ENCODE results near the gene MOV10. TPM values are rescaled to one million over a fixed set of nuclear protein-coding genes. Genes with fewer than 3 reads are reported as not detected.

Gene MOV10
- total RNA-seq, 1 donor from 2014 or later, result 53.0 TPM

DNA sequence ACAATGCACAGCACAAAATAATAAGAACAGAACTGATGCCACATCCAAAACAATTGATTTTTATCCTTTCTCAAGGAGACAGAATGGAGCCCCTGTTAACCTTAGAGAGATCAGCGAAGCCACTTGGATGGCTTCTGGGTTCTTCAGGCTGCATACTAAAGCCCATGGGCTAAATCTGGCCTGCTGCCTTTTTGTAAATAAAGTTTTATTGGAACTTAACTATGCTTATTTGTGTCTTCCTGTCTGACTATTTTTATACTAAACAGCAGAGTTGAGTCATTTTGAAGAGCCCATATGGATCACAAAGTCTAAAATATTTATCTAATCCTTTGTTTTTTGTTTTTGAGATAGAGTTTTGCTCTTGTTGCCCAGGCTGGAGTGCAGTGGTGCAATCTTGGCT is 57.0 kb downstream of the MOV10 start:
- H3K27me3 ChIP-seq, result no peaks in the 10 kb centered on the region
- H3K9me3 ChIP-seq, result no peaks in the 10 kb centered on the region
- intact Hi-C loops (cut with DNase I), result no loop called here
- no peaks in the 10 kb centered on the region for H3K36me3 ChIP-seq
- DNase-seq (ENCODE audit: extremely low spot score in 2 of 2), result no peak
- no peak overlapping the region for H3K27ac ChIP-seq
- TF ChIP-seq POLR2A (IDR thresholded peaks at IDR 0.05) (no peak), POLR2AphosphoS5 (IDR thresholded peaks at IDR 0.05; ENCODE audit: insufficient read depth in 1 of 2, low read depth in 1 of 2) (no peak)
- TF ChIP-seq, protein P1, sequence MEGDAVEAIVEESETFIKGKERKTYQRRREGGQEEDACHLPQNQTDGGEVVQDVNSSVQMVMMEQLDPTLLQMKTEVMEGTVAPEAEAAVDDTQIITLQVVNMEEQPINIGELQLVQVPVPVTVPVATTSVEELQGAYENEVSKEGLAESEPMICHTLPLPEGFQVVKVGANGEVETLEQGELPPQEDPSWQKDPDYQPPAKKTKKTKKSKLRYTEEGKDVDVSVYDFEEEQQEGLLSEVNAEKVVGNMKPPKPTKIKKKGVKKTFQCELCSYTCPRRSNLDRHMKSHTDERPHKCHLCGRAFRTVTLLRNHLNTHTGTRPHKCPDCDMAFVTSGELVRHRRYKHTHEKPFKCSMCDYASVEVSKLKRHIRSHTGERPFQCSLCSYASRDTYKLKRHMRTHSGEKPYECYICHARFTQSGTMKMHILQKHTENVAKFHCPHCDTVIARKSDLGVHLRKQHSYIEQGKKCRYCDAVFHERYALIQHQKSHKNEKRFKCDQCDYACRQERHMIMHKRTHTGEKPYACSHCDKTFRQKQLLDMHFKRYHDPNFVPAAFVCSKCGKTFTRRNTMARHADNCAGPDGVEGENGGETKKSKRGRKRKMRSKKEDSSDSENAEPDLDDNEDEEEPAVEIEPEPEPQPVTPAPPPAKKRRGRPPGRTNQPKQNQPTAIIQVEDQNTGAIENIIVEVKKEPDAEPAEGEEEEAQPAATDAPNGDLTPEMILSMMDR (IDR thresholded peaks at IDR 0.05), result no peak
- H3K4me3 ChIP-seq, result no peak overlapping the region
- no peaks in the 10 kb centered on the region for H3K4me1 ChIP-seq

DNA sequence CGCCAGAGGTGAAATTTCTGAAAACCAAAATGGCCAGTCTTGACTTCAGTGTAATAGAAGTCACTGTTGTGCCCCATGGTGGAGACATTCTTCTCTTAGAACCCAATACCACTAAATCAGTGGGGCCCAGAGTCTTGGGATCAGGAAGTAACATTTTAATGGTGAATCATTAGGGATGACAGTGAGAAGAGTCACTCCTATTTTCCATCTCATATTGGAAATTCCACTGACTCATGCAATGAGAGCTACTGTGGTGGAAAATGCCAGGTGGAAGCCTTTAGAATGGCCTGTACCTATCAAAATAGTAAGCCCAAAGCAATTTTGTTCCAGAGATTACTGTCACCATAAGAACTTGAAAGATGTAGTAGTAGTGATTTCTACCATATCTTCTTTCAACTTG is 61.3 kb downstream of the MOV10 start:
- no peak for DNase-seq (ENCODE audit: extremely low spot score in 2 of 2)
- intact Hi-C loops (cut with DNase I), result no loop called here
- no peaks in the 10 kb centered on the region for H3K36me3 ChIP-seq
- no peaks in the 10 kb centered on the region for H3K27me3 ChIP-seq
- H3K4me1 ChIP-seq, result no peaks in the 10 kb centered on the region
- H3K27ac ChIP-seq, result no peak overlapping the region
- H3K4me3 ChIP-seq, result no peak overlapping the region
- H3K9me3 ChIP-seq, result no peaks in the 10 kb centered on the region
- no peak for TF ChIP-seq POLR2AphosphoS5 (IDR thresholded peaks at IDR 0.05; ENCODE audit: insufficient read depth in 1 of 2, low read depth in 1 of 2)
- TF ChIP-seq, protein P1 (IDR thresholded peaks at IDR 0.05), result no peak
- no peak for TF ChIP-seq POLR2A (IDR thresholded peaks at IDR 0.05)

DNA sequence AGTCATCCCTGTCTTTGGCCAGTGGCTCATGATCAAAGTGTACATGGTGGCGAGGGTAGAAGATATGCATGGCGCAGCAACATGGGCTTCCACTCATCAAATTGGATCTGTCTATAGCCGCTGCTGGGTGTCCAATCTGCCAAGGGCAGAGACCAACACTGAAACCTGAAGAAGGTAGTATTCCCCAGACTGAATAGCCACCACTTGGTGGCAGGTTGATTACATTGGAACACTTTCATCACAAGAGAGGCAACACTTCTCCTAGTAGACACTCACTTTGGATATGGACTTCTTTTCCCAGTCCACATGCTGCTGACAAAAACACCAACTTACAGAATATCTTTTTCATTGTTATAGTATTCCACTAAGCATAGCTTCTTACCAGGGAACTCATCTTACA is 63.1 kb downstream of the MOV10 start:
- DNase-seq (ENCODE audit: extremely low spot score in 2 of 2), result no peak
- TF ChIP-seq POLR2A (IDR thresholded peaks at IDR 0.05) (no peak), POLR2AphosphoS5 (IDR thresholded peaks at IDR 0.05; ENCODE audit: insufficient read depth in 1 of 2, low read depth in 1 of 2) (no peak)
- TF ChIP-seq, protein P1 (IDR thresholded peaks at IDR 0.05), result no peak
- Histone ChIP-seq H3K4me3 (no peak overlapping the region), H3K9me3 (no peaks in the 10 kb centered on the region), H3K27ac (no peak overlapping the region), H3K36me3 (no peaks in the 10 kb centered on the region), H3K4me1 (no peaks in the 10 kb centered on the region), H3K27me3 (no peaks in the 10 kb centered on the region)
- intact Hi-C loops (cut with DNase I), result no loop called here

DNA sequence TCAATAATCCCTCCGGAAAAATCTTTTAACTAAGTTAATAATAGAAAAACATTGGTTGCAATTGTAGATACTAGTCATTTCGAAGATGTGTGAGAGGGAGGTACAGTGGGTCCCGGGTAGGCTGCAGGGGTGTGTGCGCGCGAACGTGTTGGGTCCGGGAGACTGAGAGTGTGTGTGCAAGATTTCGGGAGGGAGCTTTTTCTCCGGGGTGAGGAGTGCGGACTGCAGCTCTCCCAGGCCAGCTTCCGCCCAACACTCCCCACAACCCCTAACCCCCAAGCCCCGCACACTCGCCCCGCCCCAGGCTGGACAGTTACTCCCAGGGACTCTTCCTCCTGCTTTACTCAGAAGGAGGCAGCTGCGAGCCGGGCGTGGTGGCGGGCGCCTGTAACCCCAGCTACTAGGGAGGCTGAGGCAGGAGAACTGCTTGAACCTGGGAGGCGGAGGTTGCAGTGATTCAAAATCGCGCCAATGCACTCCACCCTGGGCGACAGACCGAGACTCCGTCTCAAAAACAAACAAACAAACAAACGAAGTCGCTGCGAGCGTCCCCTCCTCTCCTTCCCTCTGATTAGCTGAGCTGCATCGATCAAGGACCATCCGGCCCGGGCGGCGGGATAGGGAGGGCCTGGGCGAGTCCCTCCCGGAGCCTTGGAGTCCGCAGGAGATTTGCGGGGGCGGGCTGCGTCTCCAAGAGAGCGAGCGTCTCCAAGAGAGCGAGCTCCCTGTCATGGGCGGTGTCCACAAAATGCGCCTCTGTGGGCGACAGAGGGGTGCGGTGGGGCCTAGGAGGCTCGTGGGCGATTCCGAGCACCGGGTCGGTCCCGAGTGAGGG is 68.9 kb downstream of the MOV10 start:
- no peak for DNase-seq (ENCODE audit: extremely low spot score in 2 of 2)
- TF ChIP-seq POLR2AphosphoS5 (IDR thresholded peaks at IDR 0.05; ENCODE audit: insufficient read depth in 1 of 2, low read depth in 1 of 2), result no peak
- TF ChIP-seq, protein P1 (IDR thresholded peaks at IDR 0.05), result no peak
- no peak for TF ChIP-seq POLR2A (IDR thresholded peaks at IDR 0.05)
- H3K9me3 ChIP-seq, result no peaks in the 10 kb centered on the region
- intact Hi-C loops (cut with DNase I), result no loop called here
- no peak overlapping the region for H3K27ac ChIP-seq
- H3K4me1 ChIP-seq, result peaks cover 12% of the 10 kb centered on the region
- peak overlapping the region; percentile 1 to 33 for H3K4me3 ChIP-seq
- H3K36me3 ChIP-seq, result no peaks in the 10 kb centered on the region
- no peaks in the 10 kb centered on the region for H3K27me3 ChIP-seq

DNA sequence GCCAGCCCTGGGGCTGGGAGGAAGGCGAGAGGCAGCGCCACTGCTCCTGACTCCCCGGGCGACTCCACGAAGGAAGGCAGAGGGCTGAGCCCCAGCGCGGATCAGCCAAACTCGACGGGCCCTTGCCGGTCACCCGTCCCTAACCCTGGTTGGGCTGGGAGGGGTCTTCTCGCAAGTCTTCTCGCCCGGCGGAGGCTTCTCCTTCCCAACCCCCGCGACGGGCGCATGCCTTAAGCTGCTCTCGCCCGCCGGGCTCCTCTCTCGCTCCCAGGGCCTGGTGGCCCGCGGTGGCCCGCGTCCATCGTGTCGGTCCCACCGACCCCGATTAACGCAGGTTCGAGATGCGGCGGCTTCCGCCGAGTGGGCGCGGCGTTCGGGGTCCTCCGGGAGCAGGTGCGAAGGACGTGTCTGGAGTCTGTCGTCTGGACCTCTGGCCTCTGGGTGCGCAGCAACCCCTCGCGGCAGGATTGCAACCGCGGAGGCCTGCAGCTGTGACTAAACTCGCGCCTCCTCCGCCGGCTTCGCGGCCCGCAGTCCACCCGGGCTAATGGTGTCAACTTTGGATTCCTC is 69.6 kb downstream of the MOV10 start:
- no peaks in the 10 kb centered on the region for H3K9me3 ChIP-seq
- no peak for DNase-seq (ENCODE audit: extremely low spot score in 2 of 2)
- H3K27ac ChIP-seq, result no peak overlapping the region
- TF ChIP-seq POLR2A (IDR thresholded peaks at IDR 0.05), result no peak
- TF ChIP-seq POLR2AphosphoS5 (IDR thresholded peaks at IDR 0.05; ENCODE audit: insufficient read depth in 1 of 2, low read depth in 1 of 2), result no peak
- TF ChIP-seq, protein P1 (IDR thresholded peaks at IDR 0.05), result no peak
- H3K36me3 ChIP-seq, result no peaks in the 10 kb centered on the region
- H3K4me1 ChIP-seq, result peaks cover 12% of the 10 kb centered on the region
- no peaks in the 10 kb centered on the region for H3K27me3 ChIP-seq
- peak overlapping the region; percentile 1 to 33 for H3K4me3 ChIP-seq
- intact Hi-C loops (cut with DNase I), result no loop called here
